ENCODE measurements around the gene CA10. TPM values are rescaled to one million over a fixed set of nuclear protein-coding genes. Genes with fewer than 3 reads are reported as not detected.

The CA10 gene
- total RNA-seq, 1 donor from 2014 or later = 2.2 TPM

GRCh38 chr17:51638971-51639370, 519.5 kb downstream of the CA10 start:
- H3K36me3 Mint-ChIP-seq = no peaks in the 10 kb centered on the region
- H3K4me1 Mint-ChIP-seq (ENCODE audit: unreplicated experiment) = peaks cover 4% of the 10 kb centered on the region
- H3K27me3 Mint-ChIP-seq = peaks cover 33% of the 10 kb centered on the region
- H3K27ac Mint-ChIP-seq = no peak overlapping the region
- no peak for TF ChIP-seq CTCF (conservative IDR thresholded peaks at IDR 0.05)
- H3K4me3 Mint-ChIP-seq = no peak overlapping the region
- no peaks in the 10 kb centered on the region for H3K9me3 Mint-ChIP-seq
- DNase-seq (ENCODE audit: extremely low spot score, unreplicated experiment) = no peak

GRCh38 chr17:51636291-51636690, 522.2 kb downstream of the CA10 start:
- H3K4me3 Mint-ChIP-seq = no peak overlapping the region
- H3K4me1 Mint-ChIP-seq (ENCODE audit: unreplicated experiment) = peaks cover 4% of the 10 kb centered on the region
- DNase-seq (ENCODE audit: extremely low spot score, unreplicated experiment) = no peak
- peaks cover 26% of the 10 kb centered on the region for H3K27me3 Mint-ChIP-seq
- H3K9me3 Mint-ChIP-seq = no peaks in the 10 kb centered on the region
- H3K27ac Mint-ChIP-seq = no peak overlapping the region
- TF ChIP-seq CTCF (conservative IDR thresholded peaks at IDR 0.05) = no peak
- H3K36me3 Mint-ChIP-seq = no peaks in the 10 kb centered on the region

DNA sequence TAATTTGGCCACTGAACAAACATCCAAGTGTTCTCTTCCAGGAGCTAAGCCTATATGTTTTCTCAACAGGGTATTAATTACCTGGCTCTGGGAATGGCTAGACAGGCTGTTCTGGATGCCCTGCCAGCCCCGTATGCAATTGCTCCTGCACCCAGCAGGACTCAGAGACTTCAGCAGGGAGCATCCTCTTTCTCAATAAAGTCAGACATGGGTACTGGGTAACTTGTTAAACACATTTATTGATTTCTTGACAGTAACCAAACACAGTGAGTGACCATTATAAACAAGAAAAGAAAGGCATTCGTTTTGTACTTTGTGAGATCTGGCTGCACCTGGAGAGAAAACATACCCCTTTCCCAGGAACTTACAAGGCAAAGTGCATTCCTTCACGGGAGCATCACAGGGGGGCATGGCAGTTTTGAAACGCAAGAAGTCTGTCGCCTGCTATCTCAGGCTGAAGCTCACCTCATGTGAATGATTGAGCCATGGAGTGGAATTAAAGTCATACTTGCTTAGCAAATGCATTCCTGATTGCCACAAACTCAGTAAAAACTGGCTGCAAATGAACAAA, 528.3 kb downstream of the CA10 start:
- H3K4me1 Mint-ChIP-seq (ENCODE audit: unreplicated experiment) = no peaks in the 10 kb centered on the region
- H3K36me3 Mint-ChIP-seq = no peaks in the 10 kb centered on the region
- no peak overlapping the region for H3K4me3 Mint-ChIP-seq
- no peak for TF ChIP-seq CTCF (conservative IDR thresholded peaks at IDR 0.05)
- peaks cover 11% of the 10 kb centered on the region for H3K27me3 Mint-ChIP-seq
- H3K27ac Mint-ChIP-seq = no peak overlapping the region
- DNase-seq (ENCODE audit: extremely low spot score, unreplicated experiment) = no peak
- H3K9me3 Mint-ChIP-seq = peaks cover 5% of the 10 kb centered on the region

DNA sequence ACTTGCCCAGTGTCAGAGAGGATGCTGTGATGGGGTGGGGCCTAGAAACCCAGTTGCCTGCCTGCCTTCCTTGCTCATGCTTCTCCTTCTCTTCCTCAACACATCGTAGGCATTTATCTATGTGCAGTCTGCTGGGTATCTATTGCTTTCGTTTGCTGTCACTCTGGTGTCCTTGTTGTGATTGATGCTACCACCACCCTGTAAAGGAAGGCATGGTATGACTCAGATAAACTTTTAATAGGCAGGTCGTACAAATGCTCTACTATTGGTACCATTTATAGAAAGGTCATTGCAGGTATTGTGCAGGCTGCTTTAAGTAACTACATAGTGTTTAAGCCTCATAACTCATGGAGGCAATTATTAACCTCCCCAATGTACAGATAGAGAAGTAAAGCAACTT, 529.3 kb downstream of the CA10 start:
- no peaks in the 10 kb centered on the region for H3K36me3 Mint-ChIP-seq
- no peaks in the 10 kb centered on the region for H3K4me1 Mint-ChIP-seq (ENCODE audit: unreplicated experiment)

GRCh38 chr17:51627779-51628178, 530.7 kb downstream of the CA10 start:
- H3K4me3 Mint-ChIP-seq = no peak overlapping the region
- peaks cover 5% of the 10 kb centered on the region for H3K9me3 Mint-ChIP-seq
- H3K27me3 Mint-ChIP-seq = peaks cover 11% of the 10 kb centered on the region
- H3K4me1 Mint-ChIP-seq (ENCODE audit: unreplicated experiment) = no peaks in the 10 kb centered on the region
- no peak for TF ChIP-seq CTCF (conservative IDR thresholded peaks at IDR 0.05)
- H3K27ac Mint-ChIP-seq = no peak overlapping the region
- H3K36me3 Mint-ChIP-seq = no peaks in the 10 kb centered on the region
- DNase-seq (ENCODE audit: extremely low spot score, unreplicated experiment) = no peak

More for the DNA sequence above, 529.3 kb downstream of the CA10 start:
- H3K9me3 Mint-ChIP-seq = peaks cover 5% of the 10 kb centered on the region
- peaks cover 11% of the 10 kb centered on the region for H3K27me3 Mint-ChIP-seq
- TF ChIP-seq CTCF (conservative IDR thresholded peaks at IDR 0.05) = no peak
- no peak for DNase-seq (ENCODE audit: extremely low spot score, unreplicated experiment)
- no peak overlapping the region for H3K27ac Mint-ChIP-seq
- no peak overlapping the region for H3K4me3 Mint-ChIP-seq

GRCh38 chr17:51618476-51618875, 540.0 kb downstream of the CA10 start:
- TF ChIP-seq CTCF (conservative IDR thresholded peaks at IDR 0.05) = no peak
- Mint-ChIP-seq H3K27me3 (peaks cover 22% of the 10 kb centered on the region), H3K36me3 (peaks cover 3% of the 10 kb centered on the region), H3K27ac (no peak overlapping the region), H3K4me3 (no peak overlapping the region), H3K4me1 (ENCODE audit: unreplicated experiment) (no peaks in the 10 kb centered on the region), H3K9me3 (peaks cover 5% of the 10 kb centered on the region)
- no peak for DNase-seq (ENCODE audit: extremely low spot score, unreplicated experiment)

Data from type B pancreatic cell (in vitro differentiated cells).